Peyer's patch (tissue), 4 donors: ENCODE measurements around the gene PRR14L.

Experiments used
- CTCF ChIP-seq, 6 experiments: fragments of 450-650 bp in 4 of 6; fragments of 200-600 bp in 2 of 6; sonication (generic) in 1 of 6; IDR thresholded peaks; one replicate each; pipeline ENCODE4 v1.5.1; 2017 to 2019; ENCODE audit warnings: antibody characterized with exemption in 6 of 6, mild to moderate bottlenecking in 3 of 6, moderate library complexity in 1 of 6
- POLR2A ChIP-seq, 2 donors: fragments of 450-650 bp; IDR thresholded peaks; one replicate each; pipeline ENCODE4 v1.5.1; 2017; ENCODE audit warnings: antibody characterized with exemption in 2 of 2, mild to moderate bottlenecking in 2 of 2, moderate library complexity in 2 of 2

- no peak for TF ChIP-seq CTCF (IDR thresholded peaks at IDR 0.05)
- no peak for TF ChIP-seq POLR2A (IDR thresholded peaks at IDR 0.05)
Observed at GRCh38 chr22:31773416-31773815, 23.5 kb upstream of the PRR14L start.
